Upper lobe of left lung (tissue), 4 donors: ENCODE data around the gene ATAD3A.

ENCODE experiments used
- POLR2A ChIP-seq, 4 donors: fragments of 450-650 bp; IDR thresholded peaks; one replicate each; pipeline ENCODE4 v1.5.1; 2016 to 2017; ENCODE audit warnings: antibody characterized with exemption in 4 of 4, mild to moderate bottlenecking in 2 of 4
- TF ChIP-seq, protein P1 (sequence below), 6 experiments: fragments of 450-650 bp in 4 of 6; fragments of 200-600 bp in 2 of 6; sonication (generic) in 2 of 6; IDR thresholded peaks; one replicate each; pipeline ENCODE4 v1.5.1; 2016 to 2019; ENCODE audit warnings: antibody characterized with exemption in 6 of 6

DNA sequence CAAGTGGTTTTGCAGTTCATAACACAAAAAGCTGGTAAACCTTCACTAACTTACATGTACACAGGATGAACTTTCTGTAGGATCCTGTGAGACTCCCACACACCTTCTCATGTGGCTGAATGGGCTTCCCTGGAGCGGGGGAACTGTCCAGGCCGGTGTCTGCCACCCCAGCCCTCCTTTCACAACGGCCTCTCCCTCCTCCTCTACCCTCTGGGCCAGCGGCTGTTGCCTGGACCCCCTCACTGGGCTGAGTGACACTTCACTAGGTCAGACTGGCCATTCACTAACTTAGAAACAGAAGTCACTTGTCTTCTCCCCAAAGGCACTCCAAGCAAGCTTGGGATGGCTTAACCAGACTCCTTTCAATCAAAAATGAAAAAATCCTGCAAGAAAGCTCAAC, 46.6 kb downstream of the ATAD3A start:
- no peak for TF ChIP-seq POLR2A (IDR thresholded peaks at IDR 0.05)
- TF ChIP-seq, protein P1, sequence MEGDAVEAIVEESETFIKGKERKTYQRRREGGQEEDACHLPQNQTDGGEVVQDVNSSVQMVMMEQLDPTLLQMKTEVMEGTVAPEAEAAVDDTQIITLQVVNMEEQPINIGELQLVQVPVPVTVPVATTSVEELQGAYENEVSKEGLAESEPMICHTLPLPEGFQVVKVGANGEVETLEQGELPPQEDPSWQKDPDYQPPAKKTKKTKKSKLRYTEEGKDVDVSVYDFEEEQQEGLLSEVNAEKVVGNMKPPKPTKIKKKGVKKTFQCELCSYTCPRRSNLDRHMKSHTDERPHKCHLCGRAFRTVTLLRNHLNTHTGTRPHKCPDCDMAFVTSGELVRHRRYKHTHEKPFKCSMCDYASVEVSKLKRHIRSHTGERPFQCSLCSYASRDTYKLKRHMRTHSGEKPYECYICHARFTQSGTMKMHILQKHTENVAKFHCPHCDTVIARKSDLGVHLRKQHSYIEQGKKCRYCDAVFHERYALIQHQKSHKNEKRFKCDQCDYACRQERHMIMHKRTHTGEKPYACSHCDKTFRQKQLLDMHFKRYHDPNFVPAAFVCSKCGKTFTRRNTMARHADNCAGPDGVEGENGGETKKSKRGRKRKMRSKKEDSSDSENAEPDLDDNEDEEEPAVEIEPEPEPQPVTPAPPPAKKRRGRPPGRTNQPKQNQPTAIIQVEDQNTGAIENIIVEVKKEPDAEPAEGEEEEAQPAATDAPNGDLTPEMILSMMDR (IDR thresholded peaks at IDR 0.05): no peak
